HFFc6 (cell line): Measurements from ENCODE around the gene LUZP2. TPM values are rescaled to one million over a fixed set of nuclear protein-coding genes. Genes with fewer than 3 reads are reported as not detected.

ENCODE experiments used
- DNase-seq: peaks from one replicate; pipeline ENCODE4 v3.0.0-alpha.2; 2018
- H3K27ac Mint-ChIP-seq: 2 replicates; pipeline ENCODE4 v1.8.0; 2020; ENCODE audit warnings: mild to moderate bottlenecking, mixed read lengths
- H3K27me3 Mint-ChIP-seq: 2 replicates; pipeline ENCODE4 v1.8.0; 2021; ENCODE audit warnings: mild to moderate bottlenecking, moderate library complexity, mixed read lengths; ENCODE audit not compliant: insufficient read depth
- H3K36me3 Mint-ChIP-seq: 2 replicates; pipeline ENCODE4 v1.8.0; 2021; ENCODE audit warnings: low read depth, mixed read lengths
- H3K4me1 Mint-ChIP-seq: 2 replicates; pipeline ENCODE4 v1.8.0; 2020; ENCODE audit warnings: low read depth, mixed read lengths
- H3K4me3 Mint-ChIP-seq: 2 replicates; pipeline ENCODE4 v1.8.0; 2020; ENCODE audit warnings: mild to moderate bottlenecking, moderate library complexity, mixed read lengths
- H3K9me3 Mint-ChIP-seq: 2 replicates; pipeline ENCODE4 v1.8.0; 2020; ENCODE audit warnings: mild to moderate bottlenecking, mixed read lengths
- total RNA-seq, 6 experiments: library from RNA; stranded (reverse); fragmentation: NEBNext Ultra II Directional; extraction: Animal tissue kit (Norgen Biotek cat#: 25700); gene quantifications; 2 replicates in 1 of 6; 3 replicates in 5 of 6; pipeline ENCODE4 v1.2.3, GENCODE V29; 2021
- TF ChIP-seq, protein P1 (sequence below): fragments of 200-600 bp; sonication (generic); IDR thresholded peaks from 2 replicates; pipeline ENCODE4 v1.5.0; 2021; ENCODE audit warnings: antibody characterized with exemption, mild to moderate bottlenecking

LUZP2 gene
- total RNA-seq, 6 experiments from 2014 or later, result not detected

DNA sequence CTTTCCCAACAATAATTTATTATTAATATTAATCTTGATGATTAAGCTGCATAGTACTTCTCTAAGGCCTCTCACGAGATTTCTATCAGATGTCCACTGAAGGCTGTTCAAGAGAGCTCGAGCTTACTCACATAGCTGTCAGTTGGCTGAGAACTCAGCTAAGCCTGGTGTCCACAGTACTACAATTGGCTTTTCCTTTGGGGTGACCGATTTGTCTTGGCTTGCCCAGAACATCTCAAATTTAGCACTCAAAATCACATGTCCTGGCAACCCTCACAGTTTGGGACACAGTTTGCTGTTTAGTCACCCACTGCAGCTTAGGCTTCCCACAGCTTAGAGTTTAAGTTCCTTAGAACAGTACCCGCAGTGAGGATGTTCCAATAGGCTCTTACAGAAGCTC, 96.5 kb downstream of the LUZP2 start:
- no peaks in the 10 kb centered on the region; the same call in 1 of the 2 replicates for H3K9me3 Mint-ChIP-seq
- H3K4me1 Mint-ChIP-seq, result peaks cover under 1% of the 10 kb centered on the region; the same call in 1 of the 2 replicates
- H3K36me3 Mint-ChIP-seq, result no peaks in the 10 kb centered on the region
- no peak for DNase-seq
- H3K27me3 Mint-ChIP-seq, result no peaks in the 10 kb centered on the region
- TF ChIP-seq, protein P1, sequence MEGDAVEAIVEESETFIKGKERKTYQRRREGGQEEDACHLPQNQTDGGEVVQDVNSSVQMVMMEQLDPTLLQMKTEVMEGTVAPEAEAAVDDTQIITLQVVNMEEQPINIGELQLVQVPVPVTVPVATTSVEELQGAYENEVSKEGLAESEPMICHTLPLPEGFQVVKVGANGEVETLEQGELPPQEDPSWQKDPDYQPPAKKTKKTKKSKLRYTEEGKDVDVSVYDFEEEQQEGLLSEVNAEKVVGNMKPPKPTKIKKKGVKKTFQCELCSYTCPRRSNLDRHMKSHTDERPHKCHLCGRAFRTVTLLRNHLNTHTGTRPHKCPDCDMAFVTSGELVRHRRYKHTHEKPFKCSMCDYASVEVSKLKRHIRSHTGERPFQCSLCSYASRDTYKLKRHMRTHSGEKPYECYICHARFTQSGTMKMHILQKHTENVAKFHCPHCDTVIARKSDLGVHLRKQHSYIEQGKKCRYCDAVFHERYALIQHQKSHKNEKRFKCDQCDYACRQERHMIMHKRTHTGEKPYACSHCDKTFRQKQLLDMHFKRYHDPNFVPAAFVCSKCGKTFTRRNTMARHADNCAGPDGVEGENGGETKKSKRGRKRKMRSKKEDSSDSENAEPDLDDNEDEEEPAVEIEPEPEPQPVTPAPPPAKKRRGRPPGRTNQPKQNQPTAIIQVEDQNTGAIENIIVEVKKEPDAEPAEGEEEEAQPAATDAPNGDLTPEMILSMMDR, result no peak
- no peak overlapping the region for H3K4me3 Mint-ChIP-seq
- H3K27ac Mint-ChIP-seq, result no peak overlapping the region

DNA sequence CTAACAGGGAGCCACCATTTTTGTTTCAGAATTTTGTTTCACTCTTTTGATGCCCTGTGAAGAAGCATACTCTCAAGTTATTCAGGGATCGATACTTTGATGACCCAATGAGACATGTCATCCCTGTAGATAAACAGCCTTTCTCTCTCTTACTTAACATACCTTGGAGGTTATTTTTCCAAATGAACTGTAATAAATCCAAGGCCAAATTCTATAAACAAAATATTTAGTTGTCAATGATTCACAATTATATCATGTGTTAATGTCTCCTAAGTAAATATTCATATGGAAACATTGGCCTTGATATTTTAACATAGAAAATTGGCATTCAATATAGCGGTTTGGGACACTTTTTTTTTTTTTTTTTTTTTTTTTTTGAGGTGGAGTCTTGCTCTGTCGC, 97.5 kb downstream of the LUZP2 start:
- H3K4me3 Mint-ChIP-seq, result no peak overlapping the region
- H3K9me3 Mint-ChIP-seq, result no peaks in the 10 kb centered on the region; the same call in 1 of the 2 replicates
- no peak for DNase-seq

DNA sequence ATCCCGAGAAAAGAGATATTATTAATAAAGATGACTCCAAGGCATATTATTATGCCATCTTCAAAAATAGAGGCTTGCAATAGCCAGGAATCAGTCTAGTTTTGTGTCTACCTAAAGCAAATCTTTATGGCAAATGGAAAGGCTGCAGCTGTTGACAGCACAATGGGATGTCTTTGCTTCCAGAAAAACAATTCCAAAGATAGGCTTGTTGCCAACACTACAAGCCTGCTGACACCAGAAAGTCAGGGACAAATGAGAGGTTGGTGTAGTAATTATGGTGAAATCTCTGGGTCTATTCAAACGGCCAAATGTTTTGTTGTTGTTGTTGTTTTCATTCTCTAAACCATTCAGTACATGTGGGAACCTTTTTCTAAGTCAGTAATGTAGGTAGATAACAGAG, 101.8 kb downstream of the LUZP2 start:
- H3K9me3 Mint-ChIP-seq, result peaks cover 4% of the 10 kb centered on the region; the same call in 1 of the 2 replicates
- H3K4me1 Mint-ChIP-seq, result no peaks in the 10 kb centered on the region; the same call in 1 of the 2 replicates
- DNase-seq, result no peak

More for the DNA sequence above, 97.5 kb downstream of the LUZP2 start:
- Mint-ChIP-seq H3K27me3 (no peaks in the 10 kb centered on the region), H3K27ac (no peak overlapping the region), H3K36me3 (no peaks in the 10 kb centered on the region), H3K4me1 (no peaks in the 10 kb centered on the region; the same call in 1 of the 2 replicates)
- TF ChIP-seq, protein P1, result no peak

DNA sequence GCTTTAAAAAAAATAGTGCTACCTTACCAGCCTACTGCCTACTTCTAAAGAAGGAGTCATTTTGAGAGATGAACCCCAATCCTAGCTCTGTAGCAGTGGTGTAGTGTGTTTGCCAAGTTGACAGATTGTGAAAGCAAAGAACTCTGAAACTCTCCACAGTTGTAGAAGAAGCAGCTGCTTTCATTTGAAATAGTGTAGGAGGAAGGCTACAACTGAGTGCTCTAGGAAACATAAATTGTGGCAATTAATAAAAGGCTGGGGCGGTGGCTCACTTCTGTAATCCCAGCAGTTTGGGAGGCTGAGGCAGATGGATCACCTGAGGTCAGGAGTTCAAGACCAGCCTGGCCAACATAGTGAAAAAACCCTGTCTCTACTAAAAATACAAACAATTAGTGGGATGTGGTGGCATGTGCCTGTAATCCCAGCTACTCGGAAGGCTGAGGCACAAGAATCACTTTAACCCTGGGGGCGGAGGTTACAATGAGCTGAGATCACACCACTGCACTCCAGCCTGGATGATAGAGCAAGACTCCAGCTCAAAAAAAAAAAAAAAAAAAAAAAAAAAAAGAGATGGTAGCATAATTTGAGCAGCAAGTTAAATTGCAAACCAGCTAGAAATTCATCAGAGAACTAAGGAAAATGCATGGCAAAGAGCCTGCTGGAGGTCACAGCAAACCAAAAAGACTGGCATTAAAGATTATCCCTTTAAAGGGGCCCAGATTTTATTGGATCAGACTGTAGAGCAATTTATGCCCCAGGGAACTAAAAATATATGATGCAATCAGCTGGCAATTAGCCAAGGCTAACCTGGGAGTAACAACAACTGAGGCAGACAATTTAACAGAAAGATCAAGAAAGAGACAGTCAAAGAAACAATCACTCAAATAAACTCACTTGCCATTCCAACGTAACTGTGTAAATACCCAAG, 112.6 kb downstream of the LUZP2 start:
- Mint-ChIP-seq H3K4me3 (no peak overlapping the region), H3K27ac (no peak overlapping the region), H3K36me3 (no peaks in the 10 kb centered on the region), H3K27me3 (no peaks in the 10 kb centered on the region), H3K9me3 (peaks cover 19% of the 10 kb centered on the region; the same call in 1 of the 2 replicates), H3K4me1 (no peaks in the 10 kb centered on the region; the same call in 1 of the 2 replicates)
- no peak for DNase-seq
- TF ChIP-seq, protein P1, result no peak

More for the DNA sequence above, 101.8 kb downstream of the LUZP2 start:
- TF ChIP-seq, protein P1, result no peak
- Mint-ChIP-seq H3K36me3 (no peaks in the 10 kb centered on the region), H3K27ac (no peak overlapping the region), H3K4me3 (no peak overlapping the region), H3K27me3 (no peaks in the 10 kb centered on the region)

DNA sequence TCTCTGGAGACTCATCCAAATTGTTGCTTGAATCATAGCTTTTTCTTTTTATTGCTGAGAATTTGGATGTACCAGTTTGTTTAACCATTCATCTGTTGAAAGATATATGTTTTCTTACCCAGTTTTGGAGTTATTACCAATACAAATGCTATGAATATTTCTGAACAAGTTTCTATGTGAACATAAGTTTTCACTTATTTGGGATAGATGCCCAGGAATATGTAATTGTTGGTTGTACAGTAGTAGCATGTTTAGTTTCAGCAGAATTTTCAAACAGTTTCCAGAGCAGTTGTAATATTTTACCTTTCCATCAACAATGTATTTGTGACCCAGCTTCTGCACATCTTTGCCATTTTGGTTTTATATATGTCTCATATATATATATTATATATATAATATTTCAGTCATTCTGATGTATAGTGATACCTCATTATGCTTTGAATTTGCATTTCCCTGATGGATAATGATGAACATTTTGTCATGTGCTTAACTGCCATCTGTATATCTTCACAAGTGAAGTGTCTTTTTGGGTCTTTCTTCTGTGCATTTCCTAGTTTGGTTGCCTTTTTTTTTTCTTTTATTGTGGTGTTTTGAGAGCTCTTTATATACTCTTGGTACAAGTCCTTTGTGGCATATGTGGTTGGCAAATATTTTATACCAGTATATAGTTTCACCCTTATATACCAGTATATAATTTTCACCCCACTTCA, 118.8 kb downstream of the LUZP2 start:
- Mint-ChIP-seq H3K36me3 (no peaks in the 10 kb centered on the region), H3K4me1 (no peaks in the 10 kb centered on the region; the same call in 1 of the 2 replicates), H3K27ac (no peak overlapping the region), H3K4me3 (no peak overlapping the region), H3K9me3 (peaks cover 12% of the 10 kb centered on the region; the same call in 1 of the 2 replicates), H3K27me3 (no peaks in the 10 kb centered on the region)
- no peak for DNase-seq
- TF ChIP-seq, protein P1, result no peak
